ENCODE results near the gene TFCP2.

TFCP2 gene

GRCh38 chr12:51047655-51048540 lies 125.0 kb downstream of the TFCP2 start, which contains the start of gene LETMD1:
Gene LETMD1 (plus strand): TSS chr12:51048327. CDS start chr12:51048357, 30 bp downstream.
- no peaks in the 10 kb centered on the region for H3K27me3 Mint-ChIP-seq (ENCODE audit: low read depth)
- H3K27ac Mint-ChIP-seq: peak within 1 kb of the TSS; percentile 93
- H3K4me3 Mint-ChIP-seq: peak within 1 kb of the TSS; percentile 94
- no peaks in the 10 kb centered on the region for H3K9me3 Mint-ChIP-seq
- DNase-seq (ENCODE audit: low spot score): peak; percentile 91
- peaks cover 24% of the 10 kb centered on the region for H3K4me1 Mint-ChIP-seq (ENCODE audit: low read depth)
- peaks cover 8% of the 10 kb centered on the region for H3K36me3 Mint-ChIP-seq (ENCODE audit: low read depth)
